PC-9 (cell line): Measurements from ENCODE around the gene SUMO2. TPM values are rescaled to one million over a fixed set of nuclear protein-coding genes. Genes with fewer than 3 reads are reported as not detected.
"Not testable (repeated sequence)": the region's sequence is repeated elsewhere in the genome, so short reads cannot be mapped to it uniquely, and the experiment has no call there.

Experiments used
- BruUV-seq: library from RNA; stranded (reverse); fragments of 400-500 nt; replicated peaks from 2 replicates; lab custom pipeline; 2021; lab: Mats Ljungman, UMichigan
- CTCF ChIA-PET: fragments of 300-600 bp; sonication (Branson Sonifier 250); formaldehyde crosslinking; loops from one replicate; lab custom pipeline; 2022; ENCODE audit warnings: antibody characterized with exemption; lab: Charles Lee
- POLR2A ChIA-PET: fragments of 300-600 bp; sonication (Branson Sonifier 250); formaldehyde crosslinking; loops from one replicate; lab custom pipeline; 2022; ENCODE audit warnings: antibody characterized with exemption; ENCODE audit not compliant: unreplicated experiment; lab: Charles Lee
- DNase-seq, 2 experiments: peaks; one replicate each; pipeline versions ENCODE4 v3.0.0 to v3.0.0-alpha.2; 2015 to 2022; ENCODE audit warnings: mixed read lengths in 1 of 2
- H2AFZ ChIP-seq: fragments of 200-600 bp; sonication (generic); 2 replicates; pipeline ENCODE4 v1.8.1; 2017; ENCODE audit warnings: antibody characterized with exemption
- H3F3A ChIP-seq: fragments of 200-600 bp; sonication (generic); 2 replicates; pipeline ENCODE4 v1.8.1; 2017; ENCODE audit warnings: antibody characterized with exemption, mild to moderate bottlenecking, low read depth; ENCODE audit not compliant: insufficient read depth
- H3K27ac ChIP-seq: fragments of 200-600 bp; sonication (generic); 2 replicates; pipeline ENCODE4 v1.6.1; 2016; ENCODE audit warnings: mixed run types
- H3K27me3 ChIP-seq: fragments of 200-600 bp; sonication (generic); 2 replicates; pipeline ENCODE4 v1.6.1; 2016; ENCODE audit warnings: low read depth, mixed run types; ENCODE audit not compliant: insufficient read depth
- H3K36me3 ChIP-seq: fragments of 200-600 bp; sonication (generic); 2 replicates; pipeline ENCODE4 v1.6.1; 2016; ENCODE audit warnings: low read depth, mixed run types
- H3K4me1 ChIP-seq: fragments of 200-600 bp; sonication (generic); replicated peaks from 2 replicates; pipeline ENCODE4 v1.6.1; 2016; ENCODE audit warnings: mixed run types; ENCODE audit not compliant: insufficient read depth
- H3K4me2 ChIP-seq: fragments of 200-600 bp; sonication (generic); 2 replicates; pipeline ENCODE4 v1.6.1; 2017; ENCODE audit warnings: mixed run types
- H3K4me3 ChIP-seq: fragments of 200-600 bp; sonication (generic); 2 replicates; pipeline ENCODE4 v1.6.1; 2016; ENCODE audit warnings: mixed run types
- H3K79me2 ChIP-seq: fragments of 200-600 bp; sonication (generic); 2 replicates; pipeline ENCODE4 v1.6.1; 2017; ENCODE audit warnings: low read depth, mixed run types
- H3K9me2 ChIP-seq: fragments of 200-600 bp; sonication (generic); 2 replicates; pipeline ENCODE4 v1.8.1; 2017; ENCODE audit warnings: mild to moderate bottlenecking; ENCODE audit not compliant: insufficient read depth
- H3K9me3 ChIP-seq: fragments of 200-600 bp; sonication (generic); 2 replicates; pipeline ENCODE4 v1.8.1; 2016; ENCODE audit warnings: low read depth; ENCODE audit not compliant: insufficient read depth
- H4K20me1 ChIP-seq: fragments of 200-600 bp; sonication (generic); 2 replicates; pipeline ENCODE4 v1.8.1; 2017; ENCODE audit not compliant: insufficient read depth
- CTCF ChIP-seq: fragments of 200-600 bp; sonication (generic); conservative IDR thresholded peaks from 2 replicates; pipeline ENCODE4 v1.6.1; 2017; ENCODE audit warnings: mixed run types, antibody characterized with exemption, mild to moderate bottlenecking, moderate library complexity
- EZH2 ChIP-seq: fragments of 200-600 bp; sonication (generic); IDR thresholded peaks from 2 replicates; pipeline ENCODE4 v1.8.0; 2017; ENCODE audit warnings: antibody characterized with exemption, low read depth
- intact Hi-C: fragments of 100-400 bp; cut with micrococcal nuclease; formaldehyde crosslinking; loops from one replicate; pipeline ENCODE4 v1.10.0; 2022; ENCODE audit not compliant: unreplicated experiment
- total RNA-seq: library from RNA; stranded (reverse); gene quantifications from 2 replicates; pipeline ENCODE4 v1.2.3, GENCODE V29; 2021

SUMO2 gene
- total RNA-seq, 1 experiment from 2014 or later, result 486 TPM

DNA sequence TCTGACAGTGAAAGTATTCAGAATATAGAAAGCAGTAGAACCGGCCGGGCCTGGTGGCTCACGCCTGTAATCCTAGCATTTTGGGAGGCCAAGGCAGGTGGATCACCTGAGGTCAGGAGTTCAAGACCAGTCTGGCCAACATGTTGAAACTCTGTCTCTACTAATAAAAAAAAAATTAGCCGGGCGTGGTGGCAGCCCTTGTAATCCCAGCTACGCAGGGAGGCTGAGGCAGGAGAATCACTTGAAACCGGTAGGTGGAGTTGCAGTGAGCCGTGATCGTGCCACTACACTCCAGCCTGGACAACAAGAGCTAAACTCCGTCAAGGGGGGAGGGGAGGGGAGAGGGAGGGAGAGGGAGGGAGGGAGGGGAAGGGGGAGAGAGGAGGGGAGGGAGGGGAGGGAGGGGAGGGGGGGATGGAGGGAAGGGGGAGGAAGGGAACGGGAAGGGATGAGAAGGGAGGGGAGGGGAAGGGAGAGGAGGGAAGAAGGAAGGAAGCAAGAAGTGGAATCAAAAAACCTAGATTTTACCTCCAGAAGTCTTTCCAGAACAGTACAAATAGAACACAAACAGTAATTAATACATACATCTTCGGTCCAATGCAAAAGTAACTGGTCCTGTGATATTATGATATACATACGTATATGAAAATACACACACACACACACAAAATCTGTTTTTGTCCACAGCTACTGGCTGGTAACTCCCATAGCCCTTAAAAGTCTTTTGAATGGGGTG, 40.4 kb downstream of the SUMO2 start:
- peaks cover 19% of the 10 kb centered on the region; the same call in 1 of the 2 replicates for H3K79me2 ChIP-seq
- no TSS peak for BruUV-seq
- H3K36me3 ChIP-seq, result peaks cover 65% of the 10 kb centered on the region
- H3K27me3 ChIP-seq, result no peaks in the 10 kb centered on the region
- H3K27ac ChIP-seq, result no peak overlapping the region
- intact Hi-C loops, result no loop called here
- no peak for DNase-seq
- H2AFZ ChIP-seq, result no peak overlapping the region
- 0 out of 2 replicates have a peak, but pooled peaks cover 9% of the 10 kb centered on the region for H3K4me1 ChIP-seq
- TF ChIP-seq EZH2 (no peak), CTCF (no peak)
- no peak overlapping the region for H3K4me3 ChIP-seq
- no peaks in the 10 kb centered on the region for H4K20me1 ChIP-seq
- H3K9me3 ChIP-seq, result no peaks in the 10 kb centered on the region
- H3K4me2 ChIP-seq, result no peak overlapping the region
- ChIA-PET CTCF (interaction anchor here (0.6 kb wide), 1 partner anchor 127 kb away, joined by 8 read pairs; no protein-coding TSS in a partner anchor), POLR2A (interaction anchor here (0.6 kb wide), 1 partner anchor 8 kb away, joined by 5 read pairs; no protein-coding TSS in a partner anchor)
- H3F3A ChIP-seq, result peaks cover 74% of the 10 kb centered on the region
- no peaks in the 10 kb centered on the region for H3K9me2 ChIP-seq

DNA sequence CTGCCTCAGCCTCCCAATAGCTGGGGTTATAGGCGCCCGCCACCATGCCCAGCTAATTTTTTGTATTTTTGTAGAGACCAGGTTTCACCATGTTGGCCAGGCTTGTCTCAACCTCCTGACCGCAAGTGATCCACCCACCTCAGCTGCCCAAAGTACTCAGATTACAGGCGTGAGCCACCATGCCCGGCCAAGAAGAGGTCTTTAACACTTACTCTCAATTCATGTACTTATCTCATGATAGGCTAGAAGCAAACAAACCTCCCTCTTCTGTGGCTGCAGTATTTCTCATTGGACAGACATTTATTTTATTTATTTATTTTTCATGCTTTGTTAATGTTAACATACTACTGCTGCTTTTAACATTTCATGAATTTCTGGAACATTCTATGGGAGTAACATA, 44.2 kb downstream of the SUMO2 start:
- Histone ChIP-seq H3K27ac (no peak overlapping the region), H3K4me1 (peaks cover 17% of the 10 kb centered on the region; the same call in 1 of the 2 replicates), H3K4me3 (no peak overlapping the region), H3F3A (peaks cover 90% of the 10 kb centered on the region), H4K20me1 (no peaks in the 10 kb centered on the region), H3K79me2 (peaks cover 9% of the 10 kb centered on the region; the same call in 1 of the 2 replicates), H3K9me2 (no peaks in the 10 kb centered on the region), H3K4me2 (no peak overlapping the region), H3K36me3 (peaks cover 36% of the 10 kb centered on the region), H3K9me3 (no peaks in the 10 kb centered on the region), H3K27me3 (no peaks in the 10 kb centered on the region), H2AFZ (no peak overlapping the region)
- DNase-seq, result no peak
- POLR2A ChIA-PET, result no interaction called here
- CTCF ChIA-PET, result no interaction called here
- intact Hi-C loops, result no loop called here
- TF ChIP-seq EZH2 (no peak), CTCF (no peak)
- BruUV-seq, result no TSS peak

GRCh38 chr17:75137762-75138161, 45.0 kb downstream of the SUMO2 start:
- H3K4me2 ChIP-seq, H3K9me2 ChIP-seq, H3K27me3 ChIP-seq, intact Hi-C loops, BruUV-seq, H3K9me3 ChIP-seq, H4K20me1 ChIP-seq, POLR2A ChIA-PET, H3K79me2 ChIP-seq, H3K27ac ChIP-seq, DNase-seq, H2AFZ ChIP-seq, H3K4me3 ChIP-seq: not testable (repeated sequence)
- H3K4me1 ChIP-seq, result peaks cover 14% of the 10 kb centered on the region; the same call in 1 of the 2 replicates
- CTCF ChIA-PET, result interaction anchor here (0.6 kb wide), 2 partner anchors 11 to 876 kb away, joined by 3 to 4 read pairs; no protein-coding TSS in a partner anchor
- H3F3A ChIP-seq, result peaks cover 89% of the 10 kb centered on the region
- peaks cover 31% of the 10 kb centered on the region for H3K36me3 ChIP-seq
